Stomach smooth muscle (tissue), 2 donors: Measurements from ENCODE around the gene CEP72.
"Not testable (repeated sequence)": the region's sequence is repeated elsewhere in the genome, so short reads cannot be mapped to it uniquely, and the experiment has no call there.

ENCODE experiments used
- H3K27ac ChIP-seq: one replicate; pipeline ENCODE4 v1.7.0; 2013; ENCODE audit warnings: mild to moderate bottlenecking, low read length, inconsistent platforms
- H3K27me3 ChIP-seq, 2 donors: one replicate each; pipeline ENCODE4 v1.7.0; 2013; ENCODE audit warnings: low read length in 2 of 2; ENCODE audit not compliant: insufficient read depth in 2 of 2, control insufficient read depth in 1 of 2
- H3K36me3 ChIP-seq, 2 donors: one replicate each; pipeline ENCODE4 v1.7.0; 2013; ENCODE audit warnings: low read length in 2 of 2; ENCODE audit not compliant: control insufficient read depth in 2 of 2, insufficient read depth in 2 of 2
- H3K4me1 ChIP-seq: one replicate; pipeline ENCODE4 v1.7.0; 2013; ENCODE audit warnings: low read length; ENCODE audit not compliant: control insufficient read depth, insufficient read depth
- H3K4me3 ChIP-seq, 2 donors: one replicate each; pipeline ENCODE4 v1.7.0; 2013; ENCODE audit warnings: low read length in 2 of 2
- H3K9ac ChIP-seq, 2 donors: one replicate each; pipeline ENCODE4 v1.7.0; 2013; ENCODE audit warnings: low read length in 2 of 2, mild to moderate bottlenecking in 1 of 2
- H3K9me3 ChIP-seq, 2 donors: one replicate each; pipeline ENCODE4 v1.7.0; 2013; ENCODE audit warnings: low read length in 2 of 2; ENCODE audit not compliant: control insufficient read depth in 2 of 2
- donor health status: healthy.
- donor health status: Pancreatic carcinoma.

CEP72 gene

DNA sequence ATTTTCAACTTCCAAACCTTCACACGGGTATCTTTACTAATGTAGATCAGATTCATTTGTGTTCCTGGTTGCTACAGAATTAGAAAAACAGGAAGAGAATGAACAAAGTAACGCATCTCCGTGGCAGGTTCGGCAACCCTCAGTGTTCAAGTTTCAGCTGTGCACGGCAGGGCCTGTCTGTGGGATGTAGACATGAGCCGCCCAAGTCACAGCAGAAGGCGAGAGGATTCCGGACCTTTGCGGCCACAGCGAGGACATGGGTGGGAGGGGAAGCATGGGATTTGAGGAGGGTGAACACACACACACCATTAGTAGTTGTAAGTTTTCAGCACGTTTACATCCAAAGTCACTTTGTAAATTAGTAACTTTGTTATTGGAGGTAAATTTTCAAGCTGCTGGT is 31.7 kb upstream of the CEP72 start:
- no peak overlapping the region for H3K9ac ChIP-seq
- H3K4me3 ChIP-seq: no peak overlapping the region
- H3K9me3 ChIP-seq: peaks cover 8 to 14% of the 10 kb centered on the region in 2 donors
- no peak overlapping the region for H3K27ac ChIP-seq
- no peaks in the 10 kb centered on the region for H3K36me3 ChIP-seq
- H3K4me1 ChIP-seq: no peaks in the 10 kb centered on the region
- peaks cover 15 to 28% of the 10 kb centered on the region in 2 donors for H3K27me3 ChIP-seq

DNA sequence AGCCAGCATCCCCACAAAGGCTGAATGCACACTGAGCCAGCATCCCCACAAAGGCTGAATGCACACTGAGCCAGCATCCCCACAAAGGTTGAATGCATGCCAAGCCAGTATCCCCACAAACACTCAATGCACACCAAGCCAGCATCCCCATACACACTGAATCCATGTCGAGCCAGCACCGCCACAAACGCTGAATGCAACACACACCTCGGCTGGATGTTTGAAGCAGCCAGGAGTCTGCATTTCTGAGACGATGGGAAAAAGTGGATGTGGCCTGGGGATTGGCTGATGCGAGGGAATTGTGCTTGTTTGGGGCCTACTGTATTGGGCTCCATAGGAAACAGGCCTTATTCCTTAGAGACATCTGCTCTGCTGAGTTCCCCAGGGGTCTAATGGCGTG is 30.9 kb upstream of the CEP72 start:
- H3K4me1 ChIP-seq: no peaks in the 10 kb centered on the region
- H3K9me3 ChIP-seq: peaks cover 6 to 7% of the 10 kb centered on the region in 2 donors
- no peak overlapping the region for H3K27ac ChIP-seq
- H3K36me3 ChIP-seq: no peaks in the 10 kb centered on the region
- no peak overlapping the region for H3K9ac ChIP-seq
- peaks cover 15 to 28% of the 10 kb centered on the region in 2 donors for H3K27me3 ChIP-seq
- H3K4me3 ChIP-seq: no peak overlapping the region

DNA sequence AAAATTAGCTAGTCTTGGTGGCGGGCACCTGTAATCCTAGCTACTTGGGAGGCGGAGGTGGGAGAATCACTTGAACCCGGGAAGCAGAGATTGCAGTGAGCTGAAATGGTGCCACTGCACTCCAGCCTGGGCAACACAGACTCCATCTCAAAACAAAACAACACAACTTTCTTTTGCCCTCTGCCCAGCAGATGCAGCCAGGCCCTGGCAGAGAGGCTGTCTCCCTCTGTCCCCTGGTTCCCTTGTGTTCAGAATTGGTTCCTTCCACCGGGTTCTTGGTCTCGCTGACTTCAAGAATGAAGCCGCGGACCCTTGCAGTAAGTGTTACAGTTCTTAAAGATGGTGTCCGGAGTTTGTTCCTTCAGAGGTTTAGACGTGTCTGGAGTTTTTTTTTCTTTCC is 30.2 kb upstream of the CEP72 start:
- no peaks in the 10 kb centered on the region for H3K36me3 ChIP-seq
- no peaks in the 10 kb centered on the region for H3K4me1 ChIP-seq
- no peak overlapping the region for H3K4me3 ChIP-seq
- peaks cover 15 to 28% of the 10 kb centered on the region in 2 donors for H3K27me3 ChIP-seq
- H3K27ac ChIP-seq: no peak overlapping the region
- peaks cover 3 to 5% of the 10 kb centered on the region in 2 donors for H3K9me3 ChIP-seq
- H3K9ac ChIP-seq: no peak overlapping the region

DNA sequence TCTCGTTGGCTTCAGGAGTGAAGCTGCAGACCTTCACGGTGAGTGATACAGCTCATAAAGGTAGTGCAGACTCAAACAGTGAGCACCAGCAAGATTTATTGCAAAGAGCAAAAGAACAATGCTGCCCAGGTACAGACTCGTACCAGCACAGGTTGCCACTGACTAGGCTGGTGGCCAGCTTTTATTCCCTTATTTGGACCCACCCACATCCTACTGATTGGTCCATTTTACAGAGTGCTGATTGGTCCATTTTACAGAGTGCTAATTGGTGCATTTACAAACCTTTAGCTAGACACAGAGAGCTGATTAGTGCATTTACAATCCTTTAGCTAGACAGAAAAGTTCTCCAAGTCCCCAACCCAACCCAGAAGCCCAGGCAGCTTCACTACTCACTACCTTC is 29.7 kb upstream of the CEP72 start:
- H3K9me3 ChIP-seq, H3K36me3 ChIP-seq, H3K4me3 ChIP-seq, H3K27ac ChIP-seq, H3K4me1 ChIP-seq, H3K9ac ChIP-seq: not testable (repeated sequence)
- peaks cover 15 to 28% of the 10 kb centered on the region in 2 donors for H3K27me3 ChIP-seq

DNA sequence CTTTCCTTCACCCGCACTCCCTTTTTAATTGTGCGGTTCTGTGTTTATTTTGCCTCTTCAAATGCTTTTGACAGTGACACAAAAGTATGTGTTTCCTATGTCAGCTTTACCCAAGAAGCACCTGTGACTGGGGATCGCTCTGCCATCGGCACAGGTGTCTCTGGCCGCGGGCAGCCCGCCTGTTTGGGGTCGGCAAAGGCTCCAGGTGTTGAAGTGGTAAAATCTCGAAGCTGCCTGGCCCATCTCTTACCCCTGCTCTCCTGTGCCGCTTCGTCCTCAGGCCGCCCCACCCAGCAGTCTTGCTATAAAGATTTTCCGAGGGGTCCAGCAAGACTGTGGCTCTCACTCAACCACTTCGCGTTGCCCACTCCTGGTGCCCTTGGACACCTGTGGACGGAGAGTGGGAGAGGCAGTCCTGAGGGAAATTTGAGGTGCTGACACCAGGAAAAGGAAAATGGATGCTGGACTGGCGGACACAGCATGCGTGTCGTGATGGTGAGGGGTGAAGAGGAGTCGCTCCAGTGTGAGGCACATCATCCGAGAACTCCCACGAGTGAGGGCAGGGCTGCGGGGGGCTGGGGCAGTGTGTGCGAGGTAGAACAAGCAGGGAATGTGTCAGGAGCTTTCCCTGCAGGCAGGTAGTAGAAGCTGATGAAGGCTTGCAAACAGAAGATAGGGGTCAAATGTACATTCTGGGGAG is 29.1 kb upstream of the CEP72 start:
- Histone ChIP-seq H3K4me1 (no peaks in the 10 kb centered on the region), H3K4me3 (no peak overlapping the region), H3K9ac (no peak overlapping the region), H3K27me3 (peaks cover 15 to 31% of the 10 kb centered on the region in 2 donors), H3K9me3 (peaks cover 0 to 5% of the 10 kb centered on the region in 2 donors), H3K27ac (no peak overlapping the region), H3K36me3 (no peaks in the 10 kb centered on the region)

DNA sequence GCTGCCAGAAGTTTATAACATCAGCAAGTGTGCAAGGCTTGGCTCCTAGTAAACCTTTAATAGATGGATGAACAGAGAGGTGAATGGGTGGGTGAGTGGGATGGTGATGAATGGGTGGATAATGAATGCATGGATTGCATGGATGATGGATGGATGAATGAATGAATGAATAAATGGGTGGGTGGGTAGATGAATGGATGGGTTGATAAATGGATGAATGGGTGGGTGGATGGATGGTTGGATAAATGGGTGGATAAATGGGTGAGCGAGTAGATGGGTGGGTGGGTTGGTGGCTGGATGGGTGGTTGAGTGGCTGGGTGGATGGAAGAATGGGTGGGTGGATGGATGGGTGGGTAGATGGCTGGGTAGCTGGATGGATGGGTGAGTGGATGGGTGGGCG is 28.5 kb upstream of the CEP72 start:
- Histone ChIP-seq H3K27me3 (peaks cover 15 to 31% of the 10 kb centered on the region in 2 donors), H3K36me3 (no peaks in the 10 kb centered on the region), H3K4me1 (no peaks in the 10 kb centered on the region), H3K27ac (no peak overlapping the region), H3K4me3 (no peak overlapping the region), H3K9me3 (peaks cover 0 to 5% of the 10 kb centered on the region in 2 donors), H3K9ac (no peak overlapping the region)

DNA sequence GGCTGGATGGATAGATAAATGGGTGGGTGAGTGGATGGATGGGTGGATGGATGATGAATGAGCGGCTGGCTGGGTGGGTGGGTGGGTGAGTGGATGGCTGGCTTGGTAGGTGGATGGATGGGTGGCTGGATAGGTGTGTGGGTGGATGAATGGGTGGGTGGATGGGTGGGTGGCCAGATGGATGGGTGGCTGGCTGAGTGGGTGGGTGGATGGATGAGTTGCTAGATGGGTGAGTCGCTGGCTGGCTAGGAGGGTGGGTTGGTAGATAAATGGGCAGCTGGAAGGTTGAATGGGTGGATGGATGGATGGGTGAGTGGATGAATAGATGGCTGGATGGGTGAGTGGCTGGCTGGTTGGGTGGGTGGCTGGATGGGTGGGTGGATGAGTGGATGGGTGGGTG is 27.9 kb upstream of the CEP72 start:
- H3K9me3 ChIP-seq: peaks cover 0 to 2% of the 10 kb centered on the region in 2 donors
- peaks cover 19 to 34% of the 10 kb centered on the region in 2 donors for H3K27me3 ChIP-seq
- no peak overlapping the region for H3K27ac ChIP-seq
- H3K4me1 ChIP-seq: no peaks in the 10 kb centered on the region
- no peak overlapping the region for H3K4me3 ChIP-seq
- no peak overlapping the region for H3K9ac ChIP-seq
- H3K36me3 ChIP-seq: no peaks in the 10 kb centered on the region

DNA sequence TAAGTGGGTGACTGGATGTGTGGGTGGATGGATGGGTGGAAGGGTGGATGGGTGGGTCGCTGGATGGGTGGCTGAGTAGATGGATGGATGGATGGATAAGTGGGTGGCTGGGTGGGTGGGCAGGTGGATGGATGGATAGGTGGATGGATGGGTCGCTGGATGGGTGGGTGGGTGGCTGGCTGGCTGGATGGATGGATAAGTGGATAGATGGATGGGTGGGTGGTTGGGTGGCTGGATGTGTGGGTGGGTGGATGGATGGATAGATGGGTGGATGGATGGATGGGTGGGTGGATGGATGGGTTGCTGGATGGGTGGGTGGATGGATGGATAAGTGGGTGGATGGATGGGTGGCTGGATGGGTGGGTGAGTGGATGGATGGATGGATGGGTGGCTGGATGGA is 27.3 kb upstream of the CEP72 start:
- Histone ChIP-seq H3K27ac (no peak overlapping the region), H3K9me3 (no peaks in the 10 kb centered on the region), H3K36me3 (no peaks in the 10 kb centered on the region), H3K27me3 (peaks cover 18 to 28% of the 10 kb centered on the region in 2 donors), H3K9ac (no peak overlapping the region), H3K4me1 (no peaks in the 10 kb centered on the region), H3K4me3 (no peak overlapping the region)

DNA sequence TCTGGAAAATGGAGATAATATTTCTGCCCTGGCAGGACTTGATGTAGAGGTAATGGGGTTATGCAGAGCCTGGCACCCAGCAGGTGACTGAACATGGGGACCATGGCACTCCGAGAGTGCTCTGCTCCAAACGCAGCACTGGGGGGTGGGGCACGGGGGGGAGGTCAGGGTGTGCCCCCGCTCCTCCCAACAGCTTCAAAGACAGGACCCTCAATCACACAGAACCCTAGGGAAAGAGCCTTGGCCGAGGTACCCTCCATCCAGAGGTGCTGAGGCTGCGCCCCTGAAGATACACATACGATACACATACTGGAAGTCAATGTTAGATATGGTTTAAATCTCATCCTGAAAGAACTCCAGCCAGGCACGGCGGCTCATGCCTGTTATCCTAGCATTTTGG is 26.6 kb upstream of the CEP72 start:
- H3K9me3 ChIP-seq: peaks cover 0 to 3% of the 10 kb centered on the region in 2 donors
- H3K4me3 ChIP-seq: no peak overlapping the region
- H3K4me1 ChIP-seq: no peaks in the 10 kb centered on the region
- no peaks in the 10 kb centered on the region for H3K36me3 ChIP-seq
- H3K27ac ChIP-seq: no peak overlapping the region
- no peak overlapping the region for H3K9ac ChIP-seq
- peaks cover 15 to 25% of the 10 kb centered on the region in 2 donors for H3K27me3 ChIP-seq

DNA sequence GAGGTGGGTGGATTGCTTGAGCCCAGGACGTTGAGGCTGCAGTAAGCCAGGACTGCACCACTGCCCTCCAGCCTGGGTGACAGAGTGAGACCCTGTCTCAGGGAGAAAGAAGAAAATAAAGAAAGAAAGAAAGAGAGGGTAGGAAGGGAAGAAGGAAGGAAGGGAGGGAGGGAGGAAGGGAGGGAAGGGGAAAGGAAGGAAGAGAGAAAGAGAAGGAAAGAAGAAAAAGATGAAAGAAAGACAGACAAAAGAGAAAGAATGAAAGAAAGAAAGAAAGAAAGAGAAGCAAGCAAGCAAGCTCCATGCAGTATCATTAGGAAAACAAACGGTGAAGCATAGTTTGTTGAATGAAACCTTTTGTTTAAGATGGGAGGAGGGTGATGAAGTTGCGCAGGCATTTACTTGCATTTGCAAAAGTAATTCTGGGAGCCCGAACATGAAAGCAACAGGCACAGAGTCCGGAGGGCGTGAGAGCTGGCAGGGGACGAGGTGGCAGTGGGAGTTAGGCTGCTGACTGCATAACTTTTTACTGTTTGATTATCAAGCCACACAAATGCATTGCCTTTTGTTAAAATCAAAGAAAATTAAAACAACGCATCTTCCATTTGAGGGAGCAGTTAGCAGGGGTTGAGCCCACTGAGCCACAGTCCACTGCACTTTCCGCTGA is 26.0 kb upstream of the CEP72 start:
- Histone ChIP-seq H3K9me3 (peaks cover 0 to 3% of the 10 kb centered on the region in 2 donors), H3K4me3 (no peak overlapping the region), H3K4me1 (no peaks in the 10 kb centered on the region), H3K27me3 (peaks cover 15 to 25% of the 10 kb centered on the region in 2 donors), H3K36me3 (no peaks in the 10 kb centered on the region), H3K9ac (no peak overlapping the region), H3K27ac (no peak overlapping the region)

DNA sequence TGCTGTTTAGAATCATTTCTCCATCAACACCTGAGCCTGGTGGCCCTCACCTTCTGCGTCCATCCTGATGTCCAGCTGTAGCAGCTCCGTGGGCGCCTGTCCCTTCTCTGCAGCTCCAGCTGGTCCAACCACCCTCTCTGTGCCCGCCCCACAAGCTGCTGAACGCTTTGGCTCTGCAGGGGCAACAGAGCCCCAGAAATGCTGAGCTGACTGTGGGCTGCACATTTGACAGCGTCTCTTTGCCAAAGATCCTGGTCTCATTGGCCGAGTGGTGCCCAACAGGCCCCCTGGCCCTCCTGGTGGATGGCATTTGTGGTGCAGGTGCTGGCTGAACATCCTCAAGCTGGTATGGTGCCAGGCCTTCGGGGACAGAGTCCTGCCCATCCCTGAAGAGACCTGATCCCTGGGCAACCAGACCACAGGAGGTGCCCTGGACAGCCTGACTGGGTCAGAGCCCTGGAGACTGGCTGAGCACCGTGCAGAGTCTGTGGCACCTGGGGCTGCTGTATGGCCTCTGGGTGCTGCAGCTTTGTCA is 25.3 kb upstream of the CEP72 start:
- no peak overlapping the region for H3K9ac ChIP-seq
- peaks cover 0 to 3% of the 10 kb centered on the region in 2 donors for H3K9me3 ChIP-seq
- no peaks in the 10 kb centered on the region for H3K4me1 ChIP-seq
- no peak overlapping the region for H3K27ac ChIP-seq
- H3K27me3 ChIP-seq: peaks cover 15 to 21% of the 10 kb centered on the region in 2 donors
- H3K36me3 ChIP-seq: no peaks in the 10 kb centered on the region
- H3K4me3 ChIP-seq: no peak overlapping the region
